ENCODE results near the gene GALNT16.
A peak's percentile ranks its signal among the peaks of the same experiment; 100 is the strongest.

The GALNT16 gene

DNA sequence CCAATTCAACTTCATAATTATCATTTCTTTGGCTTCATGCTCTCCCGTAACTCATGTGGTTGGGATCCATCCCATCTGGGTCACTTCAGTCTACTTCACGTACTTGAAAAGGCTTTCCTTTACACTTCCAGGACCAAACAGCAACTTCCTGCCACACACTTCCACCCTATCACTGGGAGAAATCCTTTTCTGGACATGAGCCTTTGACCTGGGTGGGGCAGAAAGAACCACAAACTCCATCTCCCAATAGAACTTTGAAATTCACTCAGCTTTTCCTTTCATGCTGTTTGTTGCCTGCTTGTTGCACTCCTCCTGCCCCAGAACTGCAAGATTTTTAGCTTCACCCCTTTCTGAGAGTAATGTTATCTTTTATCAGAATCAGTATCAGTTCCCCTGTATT is 18.4 kb upstream of the GALNT16 start:
- H3K27ac ChIP-seq (ENCODE audit: low read length): no peak overlapping the region
- TF ChIP-seq EZH2 (IDR thresholded peaks at IDR 0.05; ENCODE audit: borderline replicate concordance, low read depth, low read length, severe bottlenecking) (no peak), CTCF (IDR thresholded peaks at IDR 0.05; ENCODE audit: borderline replicate concordance, extremely low read depth, low read length, poor library complexity, severe bottlenecking) (no peak)
- H3K79me2 ChIP-seq (ENCODE audit: insufficient read depth, low read length): no peaks in the 10 kb centered on the region
- ATAC-seq (ENCODE audit: insufficient read depth, low read depth) (no peak), DNase-seq (no peak)
- no peaks in the 10 kb centered on the region for H4K20me1 ChIP-seq (ENCODE audit: insufficient read depth, low read length)
- H2AFZ ChIP-seq (ENCODE audit: low read depth, low read length): no peak overlapping the region
- no peaks in the 10 kb centered on the region for H3K4me1 ChIP-seq (ENCODE audit: insufficient read depth, low read length)
- no peak overlapping the region for H3K9ac ChIP-seq (ENCODE audit: low read depth, low read length)
- H3K36me3 ChIP-seq (ENCODE audit: insufficient read depth, low read length): peaks cover 3% of the 10 kb centered on the region
- H3K4me3 ChIP-seq (ENCODE audit: low read depth in 1 of 2, low read length in 2 of 2): no peak overlapping the region
- no peak overlapping the region for H3K4me2 ChIP-seq (ENCODE audit: insufficient read depth, low read length)
- no peaks in the 10 kb centered on the region for H3K9me3 ChIP-seq (ENCODE audit: insufficient read depth, low read length, severe bottlenecking)
- no peaks in the 10 kb centered on the region for H3K27me3 ChIP-seq (ENCODE audit: insufficient read depth, low read length, poor library complexity)

- Histone ChIP-seq H3K27ac (ENCODE audit: low read length) (no peak overlapping the region), H3K4me1 (ENCODE audit: insufficient read depth, low read length) (no peaks in the 10 kb centered on the region), H4K20me1 (ENCODE audit: insufficient read depth, low read length) (no peaks in the 10 kb centered on the region), H3K9ac (ENCODE audit: low read depth, low read length) (no peak overlapping the region), H3K4me2 (ENCODE audit: insufficient read depth, low read length) (no peak overlapping the region), H3K36me3 (ENCODE audit: insufficient read depth, low read length) (peaks cover 3% of the 10 kb centered on the region), H3K79me2 (ENCODE audit: insufficient read depth, low read length) (no peaks in the 10 kb centered on the region), H3K9me3 (ENCODE audit: insufficient read depth, low read length, severe bottlenecking) (no peaks in the 10 kb centered on the region), H3K4me3 (ENCODE audit: low read depth in 1 of 2, low read length in 2 of 2) (no peak overlapping the region), H2AFZ (ENCODE audit: low read depth, low read length) (no peak overlapping the region), H3K27me3 (ENCODE audit: insufficient read depth, low read length, poor library complexity) (no peaks in the 10 kb centered on the region)
- peak; percentile 77 for ATAC-seq (ENCODE audit: insufficient read depth, low read depth)
- peak; percentile 82 for TF ChIP-seq CTCF (IDR thresholded peaks at IDR 0.05; ENCODE audit: borderline replicate concordance, extremely low read depth, low read length, poor library complexity, severe bottlenecking)
- no peak for TF ChIP-seq EZH2 (IDR thresholded peaks at IDR 0.05; ENCODE audit: borderline replicate concordance, low read depth, low read length, severe bottlenecking)
- peak; percentile 63 for DNase-seq
Measured at GRCh38 chr14:69242311-69243224, 17.4 kb upstream of the GALNT16 start.

- H2AFZ ChIP-seq (ENCODE audit: low read depth, low read length): no peak overlapping the region
- TF ChIP-seq EZH2 (IDR thresholded peaks at IDR 0.05; ENCODE audit: borderline replicate concordance, low read depth, low read length, severe bottlenecking) (no peak), CTCF (IDR thresholded peaks at IDR 0.05; ENCODE audit: borderline replicate concordance, extremely low read depth, low read length, poor library complexity, severe bottlenecking) (no peak)
- H4K20me1 ChIP-seq (ENCODE audit: insufficient read depth, low read length): no peaks in the 10 kb centered on the region
- no peak overlapping the region for H3K4me2 ChIP-seq (ENCODE audit: insufficient read depth, low read length)
- no peaks in the 10 kb centered on the region for H3K79me2 ChIP-seq (ENCODE audit: insufficient read depth, low read length)
- no peaks in the 10 kb centered on the region for H3K4me1 ChIP-seq (ENCODE audit: insufficient read depth, low read length)
- DNase-seq (no peak), ATAC-seq (ENCODE audit: insufficient read depth, low read depth) (no peak)
- no peak overlapping the region for H3K9ac ChIP-seq (ENCODE audit: low read depth, low read length)
- no peak overlapping the region for H3K4me3 ChIP-seq (ENCODE audit: low read depth in 1 of 2, low read length in 2 of 2)
- H3K27me3 ChIP-seq (ENCODE audit: insufficient read depth, low read length, poor library complexity): no peaks in the 10 kb centered on the region
- no peaks in the 10 kb centered on the region for H3K36me3 ChIP-seq (ENCODE audit: insufficient read depth, low read length)
- H3K9me3 ChIP-seq (ENCODE audit: insufficient read depth, low read length, severe bottlenecking): no peaks in the 10 kb centered on the region
- no peak overlapping the region for H3K27ac ChIP-seq (ENCODE audit: low read length)
Measured at GRCh38 chr14:69244946-69245345, 15.0 kb upstream of the GALNT16 start.
